ENCODE data around the gene RND2. TPM values are rescaled to one million over a fixed set of nuclear protein-coding genes. Genes with fewer than 3 reads are reported as not detected.

RND2 gene
- polyA plus RNA-seq, 3 donors from 2014 or later, result not detected

GRCh38 chr17:43025766-43026537 lies 921 bp downstream of the RND2 start:
- no peak for DNase-seq
- peak overlapping the region; percentile 50 to 81 (median 72) for H3K4me3 Mint-ChIP-seq
- no peaks in the 10 kb centered on the region for H3K36me3 Mint-ChIP-seq
- H3K27ac Mint-ChIP-seq, result peak overlapping the region in 2 of 6 donors; percentile 27 to 28
- no peaks in the 10 kb centered on the region for H3K9me3 Mint-ChIP-seq
- peaks cover 6 to 9% (median 7%) of the 10 kb centered on the region in 3 donors for H3K27me3 Mint-ChIP-seq (ENCODE audit: low read depth in 3 of 3)
- H3K4me1 Mint-ChIP-seq, result peaks cover 14 to 20% of the 10 kb centered on the region in 2 donors

DNA sequence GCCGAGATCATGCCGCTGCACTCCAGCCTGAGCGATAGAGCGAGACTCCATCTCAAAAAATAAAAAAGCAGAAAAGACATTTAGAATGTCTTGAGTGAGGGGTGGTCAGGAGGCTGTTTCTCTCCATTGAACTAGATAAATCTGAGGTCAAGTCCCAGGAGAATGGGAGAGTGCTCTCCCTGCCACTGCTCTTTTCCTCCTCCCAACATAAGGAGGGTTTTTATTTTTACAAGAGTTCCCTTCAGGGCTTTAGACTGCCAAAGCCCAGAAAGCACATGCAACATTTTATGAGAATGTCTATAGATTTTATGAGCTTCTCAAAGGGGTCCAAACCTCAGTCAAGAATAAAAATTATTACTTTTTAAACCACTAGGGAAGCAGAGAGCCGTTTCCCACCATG lies 1.6 kb downstream of the RND2 start:
- Mint-ChIP-seq H3K36me3 (no peaks in the 10 kb centered on the region), H3K4me1 (peaks cover 10 to 16% of the 10 kb centered on the region in 2 donors), H3K27me3 (ENCODE audit: low read depth in 3 of 3) (peaks cover 6 to 9% (median 7%) of the 10 kb centered on the region in 3 donors), H3K27ac (peak overlapping the region in 1 of 6 donors; percentile 32), H3K9me3 (no peaks in the 10 kb centered on the region), H3K4me3 (peak overlapping the region in 3 of 5 donors; percentile 44 to 50 (median 46))
- no peak for DNase-seq

GRCh38 chr17:43027091-43028032 lies 2.3 kb downstream of the RND2 start:
- peaks cover 10 to 14% of the 10 kb centered on the region in 2 donors for H3K4me1 Mint-ChIP-seq
- H3K9me3 Mint-ChIP-seq, result no peaks in the 10 kb centered on the region
- peaks cover 4 to 9% (median 6%) of the 10 kb centered on the region in 3 donors for H3K27me3 Mint-ChIP-seq (ENCODE audit: low read depth in 3 of 3)
- H3K36me3 Mint-ChIP-seq, result no peaks in the 10 kb centered on the region
- H3K4me3 Mint-ChIP-seq, result peak overlapping the region in 1 of 5 donors; percentile 52
- DNase-seq, result no peak
- peak overlapping the region in 2 of 6 donors; percentile 32 to 86 for H3K27ac Mint-ChIP-seq

DNA sequence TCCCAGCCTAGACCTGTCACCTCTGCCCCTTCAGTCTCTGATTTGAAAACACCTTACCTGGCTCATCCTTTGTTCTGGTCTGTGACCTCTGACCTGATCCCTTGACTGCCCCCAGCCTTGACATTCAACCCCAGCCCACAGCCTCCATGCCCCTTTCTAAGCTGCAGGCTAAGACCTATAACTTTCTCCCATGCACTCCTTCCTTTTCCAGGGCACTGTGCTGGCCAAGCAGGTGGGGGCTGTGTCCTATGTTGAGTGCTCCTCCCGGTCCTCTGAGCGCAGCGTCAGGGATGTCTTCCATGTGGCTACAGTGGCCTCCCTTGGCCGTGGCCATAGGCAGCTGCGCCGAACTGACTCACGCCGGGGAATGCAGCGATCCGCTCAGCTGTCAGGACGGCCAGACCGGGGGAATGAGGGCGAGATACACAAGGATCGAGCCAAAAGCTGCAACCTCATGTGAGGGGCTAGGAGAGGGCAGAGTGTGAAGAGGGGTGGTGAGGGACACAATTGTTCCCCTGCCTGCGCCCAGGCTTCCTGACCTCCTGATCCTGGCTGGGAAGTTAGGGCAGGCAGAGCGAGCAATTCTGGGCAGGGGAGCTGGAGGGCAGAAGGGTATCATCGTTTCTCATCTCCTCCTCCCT lies 3.3 kb downstream of the RND2 start:
- Mint-ChIP-seq H3K27me3 (ENCODE audit: low read depth in 3 of 3) (peaks cover 4 to 9% (median 6%) of the 10 kb centered on the region in 3 donors), H3K36me3 (no peaks in the 10 kb centered on the region), H3K4me3 (no peak overlapping the region), H3K27ac (peak overlapping the region in 1 of 6 donors; percentile 30), H3K4me1 (peaks cover 10 to 14% of the 10 kb centered on the region in 2 donors), H3K9me3 (no peaks in the 10 kb centered on the region)
- DNase-seq, result no peak

GRCh38 chr17:43030137-43030767 lies 5.2 kb downstream of the RND2 start:
- H3K36me3 Mint-ChIP-seq, result no peaks in the 10 kb centered on the region
- H3K4me3 Mint-ChIP-seq, result no peak overlapping the region
- H3K27me3 Mint-ChIP-seq (ENCODE audit: low read depth in 3 of 3), result peaks cover 0 to 3% (median 1%) of the 10 kb centered on the region in 3 donors
- peak overlapping the region in 1 of 6 donors; percentile 42 for H3K27ac Mint-ChIP-seq
- no peak for DNase-seq
- H3K4me1 Mint-ChIP-seq, result peaks cover 0 to 3% of the 10 kb centered on the region in 2 donors
- H3K9me3 Mint-ChIP-seq, result no peaks in the 10 kb centered on the region

- Mint-ChIP-seq H3K9me3 (no peaks in the 10 kb centered on the region), H3K4me1 (no peaks in the 10 kb centered on the region), H3K4me3 (no peak overlapping the region), H3K36me3 (no peaks in the 10 kb centered on the region), H3K27me3 (ENCODE audit: low read depth in 3 of 3) (peaks cover 1 to 3% (median 1%) of the 10 kb centered on the region in 3 donors), H3K27ac (no peak overlapping the region)
- DNase-seq, result no peak
Measured at GRCh38 chr17:43031666-43032065, 6.6 kb downstream of the RND2 start.

GRCh38 chr17:43033948-43034881 lies 9.2 kb downstream of the RND2 start:
- Mint-ChIP-seq H3K9me3 (no peaks in the 10 kb centered on the region), H3K36me3 (no peaks in the 10 kb centered on the region), H3K4me1 (no peaks in the 10 kb centered on the region), H3K27me3 (ENCODE audit: low read depth in 3 of 3) (peaks cover 0 to 1% (median under 1%) of the 10 kb centered on the region in 3 donors), H3K27ac (no peak overlapping the region), H3K4me3 (no peak overlapping the region)
- no peak for DNase-seq

GRCh38 chr17:43034894-43035293 lies 9.9 kb downstream of the RND2 start:
- Mint-ChIP-seq H3K27me3 (ENCODE audit: low read depth in 3 of 3) (peaks cover 0 to 1% (median 0%) of the 10 kb centered on the region in 3 donors), H3K4me3 (no peak overlapping the region), H3K27ac (no peak overlapping the region), H3K9me3 (no peaks in the 10 kb centered on the region), H3K4me1 (no peaks in the 10 kb centered on the region), H3K36me3 (no peaks in the 10 kb centered on the region)
- no peak for DNase-seq

GRCh38 chr17:43039646-43040045 lies 14.6 kb downstream of the RND2 start:
- H3K4me3 Mint-ChIP-seq, result no peak overlapping the region
- H3K36me3 Mint-ChIP-seq, result no peaks in the 10 kb centered on the region
- H3K27ac Mint-ChIP-seq, result no peak overlapping the region
- H3K27me3 Mint-ChIP-seq (ENCODE audit: low read depth in 3 of 3), result peaks cover 0 to 1% (median 0%) of the 10 kb centered on the region in 3 donors
- no peak for DNase-seq
- H3K4me1 Mint-ChIP-seq, result no peaks in the 10 kb centered on the region
- H3K9me3 Mint-ChIP-seq, result no peaks in the 10 kb centered on the region

DNA sequence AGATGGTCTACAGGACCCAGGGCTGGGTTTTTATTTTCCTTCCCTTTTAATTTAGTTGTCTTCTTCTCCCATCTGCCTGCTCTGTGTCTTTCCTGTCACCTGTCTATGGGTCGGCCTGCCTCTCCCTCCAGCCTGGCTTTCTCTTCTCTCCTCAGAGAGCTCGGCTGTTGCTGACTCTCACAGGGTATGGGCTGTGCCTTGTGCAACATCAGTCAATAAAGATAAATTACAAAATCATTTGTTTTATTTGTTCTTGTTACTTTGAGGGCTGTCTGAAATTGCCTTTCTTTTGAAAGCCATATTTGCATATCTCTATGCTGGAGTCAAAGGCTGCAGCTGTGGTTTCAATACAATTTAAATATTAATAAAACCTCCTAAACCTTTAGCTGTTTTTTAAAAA lies 15.6 kb downstream of the RND2 start:
- Mint-ChIP-seq H3K4me1 (no peaks in the 10 kb centered on the region), H3K4me3 (no peak overlapping the region), H3K27ac (no peak overlapping the region), H3K9me3 (no peaks in the 10 kb centered on the region), H3K36me3 (no peaks in the 10 kb centered on the region), H3K27me3 (ENCODE audit: low read depth in 3 of 3) (no peaks in the 10 kb centered on the region)
- DNase-seq, result no peak

DNA sequence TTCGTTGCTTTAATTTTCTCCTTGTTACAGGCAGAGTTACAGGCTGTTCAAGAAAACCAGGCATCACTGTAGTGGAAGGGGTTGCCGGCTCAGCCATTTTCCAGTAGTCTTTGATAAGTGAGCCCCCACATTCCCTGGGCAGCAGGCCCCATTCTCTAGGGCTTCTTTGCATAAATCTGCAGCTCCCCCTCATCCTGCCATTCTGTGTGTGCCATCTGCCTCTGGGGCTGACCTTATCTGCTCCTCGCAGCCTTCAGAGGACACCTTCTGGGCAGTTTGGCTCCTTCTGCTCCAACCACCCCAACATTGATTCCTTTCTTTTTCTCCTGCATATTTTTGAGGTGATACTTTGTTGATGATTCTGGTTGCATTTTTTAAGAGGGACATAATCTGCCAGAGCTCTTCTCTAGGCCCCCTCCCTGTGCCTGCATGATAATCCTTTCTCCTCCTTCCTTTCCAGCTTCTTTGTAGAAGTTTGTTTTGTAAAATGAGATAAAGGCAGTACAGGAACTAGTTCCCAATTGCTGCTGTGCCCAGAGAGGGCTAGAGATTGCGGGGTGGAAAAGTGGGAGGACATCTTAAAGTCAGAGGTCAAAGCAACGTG lies 17.1 kb downstream of the RND2 start:
- peak overlapping the region in 1 of 6 donors; percentile 23 for H3K27ac Mint-ChIP-seq

GRCh38 chr17:43043307-43043706 lies 18.3 kb downstream of the RND2 start:
- H3K4me3 Mint-ChIP-seq, result no peak overlapping the region
- peaks cover 0 to 1% (median 0%) of the 10 kb centered on the region in 3 donors for H3K27me3 Mint-ChIP-seq (ENCODE audit: low read depth in 3 of 3)
- H3K4me1 Mint-ChIP-seq, result no peaks in the 10 kb centered on the region
- no peaks in the 10 kb centered on the region for H3K9me3 Mint-ChIP-seq
- H3K36me3 Mint-ChIP-seq, result no peaks in the 10 kb centered on the region
- DNase-seq, result no peak
- peak overlapping the region in 1 of 6 donors; percentile 39 for H3K27ac Mint-ChIP-seq

More for the DNA sequence above, 17.1 kb downstream of the RND2 start:
- Mint-ChIP-seq H3K9me3 (no peaks in the 10 kb centered on the region), H3K4me1 (no peaks in the 10 kb centered on the region), H3K4me3 (no peak overlapping the region), H3K36me3 (no peaks in the 10 kb centered on the region), H3K27me3 (ENCODE audit: low read depth in 3 of 3) (no peaks in the 10 kb centered on the region)
- no peak for DNase-seq
